HepG2 (cell line): ENCODE data around the gene LDHB. TPM values are rescaled to one million over a fixed set of nuclear protein-coding genes. Genes with fewer than 3 reads are reported as not detected.
A peak's percentile ranks its signal among the peaks of the same experiment; 100 is the strongest.

ENCODE experiments used
- ATAC-seq: fragments of 200-7000 bp; cut with Tn5 transposase; 3 replicates; pipeline ENCODE4 v1.9.1; 2020; ENCODE audit warnings: mild to moderate bottlenecking, moderate library complexity
- Bru-seq: library from RNA; stranded (reverse); fragments of 400-500 nt; gene quantifications from one replicate; lab custom pipeline; 2021; lab: Mats Ljungman, UMichigan
- BruChase-seq, 2 experiments: library from RNA; stranded (reverse); fragments of 400-500 nt; gene quantifications; one replicate each; lab custom pipeline; 2021; lab: Mats Ljungman, UMichigan
- BruUV-seq: library from RNA; stranded (reverse); fragments of 400-500 nt; replicated peaks from 2 replicates; lab custom pipeline; 2021; lab: Mats Ljungman, UMichigan
- CTCF ChIA-PET: fragments of 300-600 bp; formaldehyde crosslinking; extraction: SDS; loops from one replicate; lab custom pipeline; 2021; ENCODE audit warnings: low total read pairs, inconsistent platforms, low intra/inter-chr PET ratio; lab: Yijun Ruan, JAX
- POLR2A ChIA-PET: fragments of 350-600 bp; sonication (Branson Sonifier 250); formaldehyde crosslinking; loops from one replicate; lab custom pipeline; 2020; ENCODE audit warnings: antibody characterized with exemption, inconsistent platforms; lab: Yijun Ruan, JAX
- DNase-seq: peaks from one replicate; pipeline ENCODE4 v3.0.0-alpha.2; 2015; ENCODE audit warnings: low spot score
- FAIRE-seq: peaks from 3 replicates; lab custom pipeline; 2011; peaks lifted over from hg19 to GRCh38; lab: Jason Lieb, UNC
- H2AFZ ChIP-seq: one replicate; pipeline ENCODE4 v1.6.1; 2011; ENCODE audit warnings: low read length, inconsistent platforms
- H3K27ac ChIP-seq: fragments of 300-600 bp; 3 replicates; pipeline ENCODE4 v1.8.0; 2011; ENCODE audit warnings: mixed run types, mild to moderate bottlenecking, mixed read lengths, low read length, inconsistent platforms; ENCODE audit not compliant: insufficient read depth; ENCODE audit errors: extremely low read length
- H3K27me3 ChIP-seq, 2 experiments: fragments of 200-600 bp in 1 of 2; 2 replicates in 1 of 2; 3 replicates in 1 of 2; pipeline versions ENCODE4 v1.6.0 to v1.8.0; 2011; ENCODE audit warnings: low read length in 2 of 2, mild to moderate bottlenecking in 2 of 2, moderate library complexity in 2 of 2, inconsistent platforms in 1 of 2; ENCODE audit not compliant: insufficient read depth in 2 of 2, control insufficient read depth in 1 of 2
- H3K36me3 ChIP-seq, 2 experiments: fragments of 200-600 bp in 1 of 2; replicated peaks in 1 of 2; 2 replicates in 1 of 2; 3 replicates in 1 of 2; pipeline versions ENCODE4 v1.5.1 to v1.8.0; 2011; ENCODE audit warnings: low read length in 2 of 2, inconsistent platforms in 1 of 2; ENCODE audit not compliant: insufficient read depth in 2 of 2, control insufficient read depth in 1 of 2
- H3K4me1 ChIP-seq: 2 replicates; pipeline ENCODE4 v1.5.1; 2012; ENCODE audit warnings: low read length, inconsistent platforms; ENCODE audit not compliant: insufficient read depth
- H3K4me2 ChIP-seq: 2 replicates; pipeline ENCODE4 v1.6.0; 2011; ENCODE audit warnings: low read depth, low read length, inconsistent platforms
- H3K4me3 ChIP-seq, 3 experiments: fragments of 200-600 bp in 1 of 3; sonication (generic), shearing (Covaris generic) in 1 of 3; replicated peaks in 1 of 3; 2 replicates each; pipeline ENCODE4 v1.5.1; 2011 to 2016; ENCODE audit warnings: low read length in 3 of 3, inconsistent platforms in 2 of 3, low read depth in 2 of 3, mild to moderate bottlenecking in 2 of 3, control low read depth in 1 of 3, mixed read lengths in 1 of 3; ENCODE audit not compliant: insufficient read depth in 1 of 3
- H3K79me2 ChIP-seq: one replicate; pipeline ENCODE4 v1.6.1; 2011; ENCODE audit warnings: low read length, inconsistent platforms; ENCODE audit not compliant: insufficient read depth
- H3K9ac ChIP-seq: 2 replicates; pipeline ENCODE4 v1.6.0; 2011; ENCODE audit warnings: mild to moderate bottlenecking, low read depth, low read length, inconsistent platforms; ENCODE audit not compliant: insufficient read depth
- H3K9me3 ChIP-seq: 2 replicates; pipeline ENCODE4 v1.5.1; 2012; ENCODE audit warnings: mild to moderate bottlenecking, low read length
- H4K20me1 ChIP-seq: 2 replicates; pipeline ENCODE4 v1.6.0; 2011; ENCODE audit warnings: inconsistent platforms, mild to moderate bottlenecking, low read length, moderate library complexity; ENCODE audit not compliant: insufficient read depth
- ARNTL ChIP-seq: sonication (generic); formaldehyde crosslinking; IDR thresholded peaks from 2 replicates; pipeline ENCODE4 v1.4.0; 2020; ENCODE audit warnings: mild to moderate bottlenecking, missing genetic modification reagents
- RFXAP ChIP-seq: sonication (generic); formaldehyde crosslinking; IDR thresholded peaks from 2 replicates; pipeline ENCODE4 v1.4.0; 2020; ENCODE audit warnings: missing genetic modification reagents, borderline replicate concordance
- TOPORS ChIP-seq: sonication (generic); formaldehyde crosslinking; IDR thresholded peaks from 2 replicates; pipeline ENCODE4 v1.8.0; 2023; ENCODE audit warnings: mild to moderate bottlenecking, missing genetic modification reagents
- ZIK1 ChIP-seq: sonication (generic); formaldehyde crosslinking; IDR thresholded peaks from 2 replicates; pipeline ENCODE4 v1.5.0; 2020; ENCODE audit warnings: mild to moderate bottlenecking, low read depth, missing genetic modification reagents, borderline replicate concordance
- ZNF12 ChIP-seq: sonication (generic); formaldehyde crosslinking; IDR thresholded peaks from 2 replicates; pipeline ENCODE4 v1.5.0; 2020; ENCODE audit warnings: missing genetic modification reagents
- ZNF225 ChIP-seq: sonication (generic); formaldehyde crosslinking; IDR thresholded peaks from 2 replicates; pipeline ENCODE4 v1.4.0; 2020; ENCODE audit warnings: mild to moderate bottlenecking, missing genetic modification reagents
- ZZZ3 ChIP-seq: sonication (generic); formaldehyde crosslinking; IDR thresholded peaks from 2 replicates; pipeline ENCODE4 v1.4.0; 2020; ENCODE audit warnings: missing genetic modification reagents, mild to moderate bottlenecking, borderline replicate concordance
- WGBS: methylation state at CpG from one replicate; pipeline ENCODE4 v1.1.6; 2017; ENCODE audit warnings: low lambda C conversion rate; 5-methylcytosine and 5-hydroxymethylcytosine counted together
- in situ Hi-C: cut with HindIII; loops from 2 replicates; pipeline ENCODE4 v1.10.0; 2017; ENCODE audit warnings: low pct_unique_long_range_greater_than_20kb; ENCODE audit not compliant: extremely low pct_ligation_motif_present
- intact Hi-C: fragments of 100-400 bp; cut with micrococcal nuclease; formaldehyde crosslinking; loops from one replicate; pipeline ENCODE4 v1.10.0; 2022; ENCODE audit not compliant: unreplicated experiment
- long read RNA-seq, 2 experiments: library from RNA in 1 of 2; library from polyadenylated mRNA in 1 of 2; stranded (forward) in 1 of 2; unstranded in 1 of 2; transcript quantifications; one replicate each; pipeline ENCODE4 v2.0.0, GENCODE V29; 2019 to 2022
- polyA minus RNA-seq, 3 experiments: library from RNA; depleted of rRNA, polyadenylated mRNA; stranded (reverse); fragments of >200 nt; gene quantifications; 2 replicates each; pipeline ENCODE4 v1.2.3, GENCODE V29; 2011; ENCODE audit warnings: low replicate concordance in 1 of 3
- polyA plus RNA-seq, 8 experiments: library from polyadenylated mRNA; depleted of rRNA in 3 of 8; stranded (reverse) in 7 of 8; unstranded in 1 of 8; fragments of >200 nt; fragmentation: Illumina TruSeq in 4 of 8; extraction: Trizol in 4 of 8; gene quantifications; 2 replicates each; pipeline versions ENCODE4 v1.2.1 to v1.2.3, GENCODE V29; 2011 to 2016; ENCODE audit warnings: low read depth in 4 of 8, missing spikeins in 1 of 8, mixed read lengths in 1 of 8; ENCODE audit not compliant: insufficient read depth in 1 of 8
- total RNA-seq, 5 experiments: library from RNA; depleted of rRNA; stranded (reverse); fragments of >200 nt; fragmentation: Illumina TruSeq; extraction: Trizol; gene quantifications; 2 replicates each; pipeline ENCODE4 v1.2.3, GENCODE V29; 2016; ENCODE audit warnings: low read depth in 1 of 5
- TF ChIP-seq, protein P1 (sequence below): sonication (generic); formaldehyde crosslinking; IDR thresholded peaks from 2 replicates; pipeline ENCODE4 v1.8.0; 2022; ENCODE audit warnings: low read depth, missing genetic modification reagents

Gene LDHB
- total RNA-seq (2016; rRNA removed; fragmentation: Illumina TruSeq; extraction: Trizol) (not detected in 2 replicates), polyA plus RNA-seq (2011; rRNA removed) (0.08 TPM in 1 of 2 replicates, not detected in the other), polyA minus RNA-seq (2011; rRNA and poly(A)+ RNA removed; ENCODE audit: low replicate concordance) (0.98 and 326 TPM in 2 replicates), Bru-seq, nascent RNA (percentile 27 among the genes with signal in this experiment), BruChase-seq, experiment 1, labeled RNA remaining after a 6-hour chase (percentile 49 among the genes with signal in this experiment), BruChase-seq, experiment 2, labeled RNA remaining after a 2-hour chase (percentile 36 among the genes with signal in this experiment)
- not detected in 2 replicates for total RNA-seq (2016; cell fraction: cytosol; rRNA removed; fragmentation: Illumina TruSeq; extraction: Trizol; ENCODE audit: low read depth)
- not detected in 2 replicates for total RNA-seq (2016; cell fraction: insoluble cytoplasmic fraction; rRNA removed; fragmentation: Illumina TruSeq; extraction: Trizol)
- total RNA-seq (2016; cell fraction: membrane; rRNA removed; fragmentation: Illumina TruSeq; extraction: Trizol) = not detected in 2 replicates
- total RNA-seq (2016; cell fraction: nucleus; rRNA removed; fragmentation: Illumina TruSeq; extraction: Trizol) = not detected in 2 replicates
- polyA plus RNA-seq (2011; cell fraction: cytosol; rRNA removed) = 10.4 and 25.8 TPM in 2 replicates
- 0.37 and 0.52 TPM in 2 replicates for polyA plus RNA-seq (2011; cell fraction: nucleus; rRNA removed)
- not detected in 2 replicates for polyA plus RNA-seq (2012)
- polyA plus RNA-seq (2016; cell fraction: cytosol; fragmentation: Illumina TruSeq; extraction: Trizol; ENCODE audit: low read depth) = not detected in 2 replicates
- polyA plus RNA-seq (2016; cell fraction: insoluble cytoplasmic fraction; fragmentation: Illumina TruSeq; extraction: Trizol; ENCODE audit: low read depth) = not detected in 2 replicates
- polyA plus RNA-seq (2016; cell fraction: membrane; fragmentation: Illumina TruSeq; extraction: Trizol; ENCODE audit: low read depth) = not detected in 2 replicates
- polyA plus RNA-seq (2016; cell fraction: nucleus; fragmentation: Illumina TruSeq; extraction: Trizol; ENCODE audit: insufficient read depth, low read depth) = not detected in 2 replicates
- polyA minus RNA-seq (2011; cell fraction: cytosol; rRNA and poly(A)+ RNA removed) = 1.9 and 2.5 TPM in 2 replicates
- polyA minus RNA-seq (2011; cell fraction: nucleus; rRNA and poly(A)+ RNA removed) = 0.75 and 2.4 TPM in 2 replicates
- long read RNA-seq, experiment 1 = 0 reads
- long read RNA-seq, experiment 2 = 0 reads

DNA sequence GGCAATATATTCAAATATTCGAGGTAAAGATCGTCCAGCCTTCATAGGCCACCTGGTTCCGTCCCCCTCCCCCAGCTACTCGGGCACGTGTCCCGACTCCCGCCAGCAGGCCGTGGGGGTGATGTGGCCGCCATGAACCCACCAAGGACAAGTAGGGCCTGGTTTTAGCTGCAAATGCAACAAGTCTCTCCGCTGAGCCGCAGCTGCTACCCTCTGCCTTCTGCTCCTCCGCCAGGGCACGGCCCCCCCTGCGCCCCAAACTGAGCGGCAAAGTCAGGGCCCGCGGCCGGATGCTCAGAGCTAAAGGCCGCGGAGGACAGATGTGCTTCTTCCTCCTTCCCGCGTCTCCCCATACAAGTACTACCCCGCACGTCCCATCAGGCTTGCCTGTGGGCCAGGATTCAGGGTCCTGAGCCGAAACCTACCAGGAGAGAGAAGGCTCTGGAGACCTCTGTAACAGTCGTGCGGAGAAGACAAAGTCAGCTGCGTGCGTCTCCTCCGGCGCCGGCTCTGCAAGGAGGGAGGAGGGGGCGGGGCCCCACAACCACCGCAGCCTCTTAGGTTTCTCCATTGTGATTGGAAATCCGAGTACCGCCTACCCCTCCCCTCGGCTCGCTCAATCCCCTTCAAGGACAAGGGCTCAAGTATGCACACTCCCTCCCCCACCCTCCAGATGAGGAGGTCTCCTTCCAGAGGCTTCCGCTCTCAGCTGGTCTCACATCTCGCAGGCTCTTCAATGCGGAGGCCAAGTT, at the start of gene LDHB:
TSS of gene LDHB (minus strand) at position 517 of the 752 bp plus-strand sequence. CDS start 3,171 bp downstream, outside the sequence.
- no peak for TF ChIP-seq ZZZ3 (CRISPR knock-in tag)
- TF ChIP-seq RFXAP = no peak
- no peak for TF ChIP-seq ZIK1 (CRISPR knock-in tag)
- TF ChIP-seq TOPORS (CRISPR knock-in tag) = no peak
- no peak for TF ChIP-seq ZNF225 (CRISPR knock-in tag)
- no peak for TF ChIP-seq ZNF12
- TF ChIP-seq, protein P1, sequence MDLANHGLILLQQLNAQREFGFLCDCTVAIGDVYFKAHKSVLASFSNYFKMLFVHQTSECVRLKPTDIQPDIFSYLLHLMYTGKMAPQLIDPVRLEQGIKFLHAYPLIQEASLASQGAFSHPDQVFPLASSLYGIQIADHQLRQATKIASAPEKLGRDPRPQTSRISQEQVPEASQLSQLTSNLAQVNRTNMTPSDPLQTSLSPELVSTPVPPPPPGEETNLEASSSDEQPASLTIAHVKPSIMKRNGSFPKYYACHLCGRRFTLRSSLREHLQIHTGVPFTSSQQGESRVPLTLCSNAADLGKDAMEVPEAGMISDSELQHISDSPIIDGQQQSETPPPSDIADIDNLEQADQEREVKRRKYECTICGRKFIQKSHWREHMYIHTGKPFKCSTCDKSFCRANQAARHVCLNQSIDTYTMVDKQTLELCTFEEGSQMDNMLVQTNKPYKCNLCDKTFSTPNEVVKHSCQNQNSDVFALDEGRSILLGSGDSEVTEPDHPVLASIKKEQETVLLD (CRISPR knock-in tag) = no peak
- TF ChIP-seq ARNTL = no peak
- H3K9me3 ChIP-seq = no peaks in the 10 kb centered on the region
- H2AFZ ChIP-seq = no peak within 1 kb of the TSS
- no peaks in the 10 kb centered on the region for H4K20me1 ChIP-seq
- ATAC-seq (no peak), FAIRE-seq (no peak), DNase-seq (no peak)
- no peaks in the 10 kb centered on the region for H3K27me3 ChIP-seq
- no peak within 1 kb of the TSS for H3K4me2 ChIP-seq
- H3K9ac ChIP-seq = no peak within 1 kb of the TSS
- no peak within 1 kb of the TSS for H3K4me3 ChIP-seq
- no TSS peak for BruUV-seq
- no peak within 1 kb of the TSS for H3K27ac ChIP-seq
- no peaks in the 10 kb centered on the region for H3K36me3 ChIP-seq
- WGBS = 79% methylated on average over 37 of the region's 41 CpGs
- ChIA-PET POLR2A (no interaction called here), CTCF (no interaction called here)
- in situ Hi-C loops = no loop called here
- H3K79me2 ChIP-seq = no peaks in the 10 kb centered on the region
- intact Hi-C loops = loop anchor here (10.0 kb wide), 1 partner anchor 153 kb away; the partner anchor contains the start of genes GOLT1B and RECQL
- no peaks in the 10 kb centered on the region for H3K4me1 ChIP-seq
